ENCODE results near the gene TMEM9. TPM values are rescaled to one million over a fixed set of nuclear protein-coding genes. Genes with fewer than 3 reads are reported as not detected.

Gene TMEM9
- total and polyA plus RNA-seq, 10 of the 15 experiments (the other 5 are each of a cell fraction or from before 2014, with no cell fraction given): 7.2 to 46.1 (median 17.3) TPM

DNA sequence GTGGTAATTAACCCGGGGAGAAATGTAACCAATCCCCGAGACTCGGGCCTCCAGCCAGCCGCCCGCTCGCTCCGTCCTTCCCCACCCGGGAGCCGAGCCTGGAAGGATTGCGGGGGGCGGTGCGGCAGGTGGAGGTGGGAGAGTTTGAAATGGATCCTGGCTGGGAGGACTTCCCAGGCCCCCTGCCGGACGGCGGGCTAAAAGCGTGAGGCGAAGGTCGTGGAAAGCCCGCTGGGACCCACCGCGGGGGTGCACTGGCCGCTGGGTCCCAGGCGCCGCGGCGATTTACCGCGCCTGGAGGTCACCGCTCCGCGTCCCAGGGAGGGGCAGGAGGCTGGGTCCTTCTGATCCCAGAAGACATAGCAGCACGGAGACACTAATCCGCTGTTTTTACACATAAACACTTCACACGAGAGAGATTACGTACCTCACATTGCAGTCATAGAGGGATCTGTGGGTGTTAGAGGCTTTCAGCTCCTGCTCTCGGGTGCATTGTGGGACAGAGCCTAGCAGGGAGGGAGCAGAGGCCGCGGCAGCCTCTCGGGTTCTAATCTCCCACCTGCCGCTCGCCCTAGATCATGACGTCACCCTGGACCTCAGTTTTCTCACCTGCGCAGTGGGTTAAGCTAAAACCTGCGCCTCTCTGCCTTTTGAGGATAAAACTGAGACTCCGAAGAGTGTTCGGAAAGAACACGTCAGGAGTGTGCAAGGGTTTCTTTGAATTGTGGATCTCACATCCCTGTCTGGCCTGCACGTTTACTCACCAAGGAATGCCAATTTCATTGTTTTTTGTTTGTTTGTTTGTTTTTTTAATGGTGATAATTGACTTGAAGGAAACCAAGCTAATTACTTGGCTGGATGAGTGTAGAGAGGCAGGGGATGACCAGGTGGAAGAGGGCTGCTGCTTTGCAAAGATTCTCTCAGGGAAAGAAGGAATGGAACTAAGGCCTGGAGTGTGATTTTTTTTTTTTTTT, 17.1 kb upstream of the TMEM9 start (continued):
- TF ChIP-seq, protein P1, sequence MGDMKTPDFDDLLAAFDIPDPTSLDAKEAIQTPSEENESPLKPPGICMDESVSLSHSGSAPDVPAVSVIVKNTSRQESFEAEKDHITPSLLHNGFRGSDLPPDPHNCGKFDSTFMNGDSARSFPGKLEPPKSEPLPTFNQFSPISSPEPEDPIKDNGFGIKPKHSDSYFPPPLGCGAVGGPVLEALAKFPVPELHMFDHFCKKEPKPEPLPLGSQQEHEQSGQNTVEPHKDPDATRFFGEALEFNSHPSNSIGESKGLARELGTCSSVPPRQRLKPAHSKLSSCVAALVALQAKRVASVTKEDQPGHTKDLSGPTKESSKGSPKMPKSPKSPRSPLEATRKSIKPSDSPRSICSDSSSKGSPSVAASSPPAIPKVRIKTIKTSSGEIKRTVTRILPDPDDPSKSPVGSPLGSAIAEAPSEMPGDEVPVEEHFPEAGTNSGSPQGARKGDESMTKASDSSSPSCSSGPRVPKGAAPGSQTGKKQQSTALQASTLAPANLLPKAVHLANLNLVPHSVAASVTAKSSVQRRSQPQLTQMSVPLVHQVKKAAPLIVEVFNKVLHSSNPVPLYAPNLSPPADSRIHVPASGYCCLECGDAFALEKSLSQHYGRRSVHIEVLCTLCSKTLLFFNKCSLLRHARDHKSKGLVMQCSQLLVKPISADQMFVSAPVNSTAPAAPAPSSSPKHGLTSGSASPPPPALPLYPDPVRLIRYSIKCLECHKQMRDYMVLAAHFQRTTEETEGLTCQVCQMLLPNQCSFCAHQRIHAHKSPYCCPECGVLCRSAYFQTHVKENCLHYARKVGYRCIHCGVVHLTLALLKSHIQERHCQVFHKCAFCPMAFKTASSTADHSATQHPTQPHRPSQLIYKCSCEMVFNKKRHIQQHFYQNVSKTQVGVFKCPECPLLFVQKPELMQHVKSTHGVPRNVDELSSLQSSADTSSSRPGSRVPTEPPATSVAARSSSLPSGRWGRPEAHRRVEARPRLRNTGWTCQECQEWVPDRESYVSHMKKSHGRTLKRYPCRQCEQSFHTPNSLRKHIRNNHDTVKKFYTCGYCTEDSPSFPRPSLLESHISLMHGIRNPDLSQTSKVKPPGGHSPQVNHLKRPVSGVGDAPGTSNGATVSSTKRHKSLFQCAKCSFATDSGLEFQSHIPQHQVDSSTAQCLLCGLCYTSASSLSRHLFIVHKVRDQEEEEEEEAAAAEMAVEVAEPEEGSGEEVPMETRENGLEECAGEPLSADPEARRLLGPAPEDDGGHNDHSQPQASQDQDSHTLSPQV (IDR thresholded peaks at IDR 0.05): no peak
- TF ChIP-seq ZNF274 (IDR thresholded peaks at IDR 0.05; ENCODE audit: insufficient read depth, insufficient read length) (no peak), SREBF1 (IDR thresholded peaks at IDR 0.05; ENCODE audit: low read length) (no peak), ZNF24 (IDR thresholded peaks at IDR 0.05) (no peak)
- TF ChIP-seq, protein P2, sequence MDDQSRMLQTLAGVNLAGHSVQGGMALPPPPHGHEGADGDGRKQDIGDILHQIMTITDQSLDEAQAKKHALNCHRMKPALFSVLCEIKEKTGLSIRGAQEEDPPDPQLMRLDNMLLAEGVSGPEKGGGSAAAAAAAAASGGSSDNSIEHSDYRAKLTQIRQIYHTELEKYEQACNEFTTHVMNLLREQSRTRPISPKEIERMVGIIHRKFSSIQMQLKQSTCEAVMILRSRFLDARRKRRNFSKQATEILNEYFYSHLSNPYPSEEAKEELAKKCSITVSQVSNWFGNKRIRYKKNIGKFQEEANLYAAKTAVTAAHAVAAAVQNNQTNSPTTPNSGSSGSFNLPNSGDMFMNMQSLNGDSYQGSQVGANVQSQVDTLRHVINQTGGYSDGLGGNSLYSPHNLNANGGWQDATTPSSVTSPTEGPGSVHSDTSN (IDR thresholded peaks at IDR 0.05; ENCODE audit: insufficient replicate concordance, low read depth, low read length): no peak
- TF ChIP-seq, protein P3, sequence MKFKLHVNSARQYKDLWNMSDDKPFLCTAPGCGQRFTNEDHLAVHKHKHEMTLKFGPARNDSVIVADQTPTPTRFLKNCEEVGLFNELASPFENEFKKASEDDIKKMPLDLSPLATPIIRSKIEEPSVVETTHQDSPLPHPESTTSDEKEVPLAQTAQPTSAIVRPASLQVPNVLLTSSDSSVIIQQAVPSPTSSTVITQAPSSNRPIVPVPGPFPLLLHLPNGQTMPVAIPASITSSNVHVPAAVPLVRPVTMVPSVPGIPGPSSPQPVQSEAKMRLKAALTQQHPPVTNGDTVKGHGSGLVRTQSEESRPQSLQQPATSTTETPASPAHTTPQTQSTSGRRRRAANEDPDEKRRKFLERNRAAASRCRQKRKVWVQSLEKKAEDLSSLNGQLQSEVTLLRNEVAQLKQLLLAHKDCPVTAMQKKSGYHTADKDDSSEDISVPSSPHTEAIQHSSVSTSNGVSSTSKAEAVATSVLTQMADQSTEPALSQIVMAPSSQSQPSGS (IDR thresholded peaks at IDR 0.05; ENCODE audit: low read length): peak; percentile 73
- TF ChIP-seq, protein P4, sequence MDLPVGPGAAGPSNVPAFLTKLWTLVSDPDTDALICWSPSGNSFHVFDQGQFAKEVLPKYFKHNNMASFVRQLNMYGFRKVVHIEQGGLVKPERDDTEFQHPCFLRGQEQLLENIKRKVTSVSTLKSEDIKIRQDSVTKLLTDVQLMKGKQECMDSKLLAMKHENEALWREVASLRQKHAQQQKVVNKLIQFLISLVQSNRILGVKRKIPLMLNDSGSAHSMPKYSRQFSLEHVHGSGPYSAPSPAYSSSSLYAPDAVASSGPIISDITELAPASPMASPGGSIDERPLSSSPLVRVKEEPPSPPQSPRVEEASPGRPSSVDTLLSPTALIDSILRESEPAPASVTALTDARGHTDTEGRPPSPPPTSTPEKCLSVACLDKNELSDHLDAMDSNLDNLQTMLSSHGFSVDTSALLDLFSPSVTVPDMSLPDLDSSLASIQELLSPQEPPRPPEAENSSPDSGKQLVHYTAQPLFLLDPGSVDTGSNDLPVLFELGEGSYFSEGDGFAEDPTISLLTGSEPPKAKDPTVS (IDR thresholded peaks at IDR 0.05; ENCODE audit: low read depth, low read length): no peak
- TF ChIP-seq, protein P5, sequence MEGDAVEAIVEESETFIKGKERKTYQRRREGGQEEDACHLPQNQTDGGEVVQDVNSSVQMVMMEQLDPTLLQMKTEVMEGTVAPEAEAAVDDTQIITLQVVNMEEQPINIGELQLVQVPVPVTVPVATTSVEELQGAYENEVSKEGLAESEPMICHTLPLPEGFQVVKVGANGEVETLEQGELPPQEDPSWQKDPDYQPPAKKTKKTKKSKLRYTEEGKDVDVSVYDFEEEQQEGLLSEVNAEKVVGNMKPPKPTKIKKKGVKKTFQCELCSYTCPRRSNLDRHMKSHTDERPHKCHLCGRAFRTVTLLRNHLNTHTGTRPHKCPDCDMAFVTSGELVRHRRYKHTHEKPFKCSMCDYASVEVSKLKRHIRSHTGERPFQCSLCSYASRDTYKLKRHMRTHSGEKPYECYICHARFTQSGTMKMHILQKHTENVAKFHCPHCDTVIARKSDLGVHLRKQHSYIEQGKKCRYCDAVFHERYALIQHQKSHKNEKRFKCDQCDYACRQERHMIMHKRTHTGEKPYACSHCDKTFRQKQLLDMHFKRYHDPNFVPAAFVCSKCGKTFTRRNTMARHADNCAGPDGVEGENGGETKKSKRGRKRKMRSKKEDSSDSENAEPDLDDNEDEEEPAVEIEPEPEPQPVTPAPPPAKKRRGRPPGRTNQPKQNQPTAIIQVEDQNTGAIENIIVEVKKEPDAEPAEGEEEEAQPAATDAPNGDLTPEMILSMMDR (IDR thresholded peaks at IDR 0.05 in 2 of 3, conservative IDR thresholded peaks at IDR 0.05 in 1 of 3; ENCODE audit: control insufficient read depth in 2 of 3, extremely low read depth in 1 of 3, insufficient read depth in 1 of 3, low read depth in 3 of 3, low read length in 3 of 3): peak; percentile 25 to 46 (median 31); a peak in 4 of 6 replicates
- TF ChIP-seq, protein P6, sequence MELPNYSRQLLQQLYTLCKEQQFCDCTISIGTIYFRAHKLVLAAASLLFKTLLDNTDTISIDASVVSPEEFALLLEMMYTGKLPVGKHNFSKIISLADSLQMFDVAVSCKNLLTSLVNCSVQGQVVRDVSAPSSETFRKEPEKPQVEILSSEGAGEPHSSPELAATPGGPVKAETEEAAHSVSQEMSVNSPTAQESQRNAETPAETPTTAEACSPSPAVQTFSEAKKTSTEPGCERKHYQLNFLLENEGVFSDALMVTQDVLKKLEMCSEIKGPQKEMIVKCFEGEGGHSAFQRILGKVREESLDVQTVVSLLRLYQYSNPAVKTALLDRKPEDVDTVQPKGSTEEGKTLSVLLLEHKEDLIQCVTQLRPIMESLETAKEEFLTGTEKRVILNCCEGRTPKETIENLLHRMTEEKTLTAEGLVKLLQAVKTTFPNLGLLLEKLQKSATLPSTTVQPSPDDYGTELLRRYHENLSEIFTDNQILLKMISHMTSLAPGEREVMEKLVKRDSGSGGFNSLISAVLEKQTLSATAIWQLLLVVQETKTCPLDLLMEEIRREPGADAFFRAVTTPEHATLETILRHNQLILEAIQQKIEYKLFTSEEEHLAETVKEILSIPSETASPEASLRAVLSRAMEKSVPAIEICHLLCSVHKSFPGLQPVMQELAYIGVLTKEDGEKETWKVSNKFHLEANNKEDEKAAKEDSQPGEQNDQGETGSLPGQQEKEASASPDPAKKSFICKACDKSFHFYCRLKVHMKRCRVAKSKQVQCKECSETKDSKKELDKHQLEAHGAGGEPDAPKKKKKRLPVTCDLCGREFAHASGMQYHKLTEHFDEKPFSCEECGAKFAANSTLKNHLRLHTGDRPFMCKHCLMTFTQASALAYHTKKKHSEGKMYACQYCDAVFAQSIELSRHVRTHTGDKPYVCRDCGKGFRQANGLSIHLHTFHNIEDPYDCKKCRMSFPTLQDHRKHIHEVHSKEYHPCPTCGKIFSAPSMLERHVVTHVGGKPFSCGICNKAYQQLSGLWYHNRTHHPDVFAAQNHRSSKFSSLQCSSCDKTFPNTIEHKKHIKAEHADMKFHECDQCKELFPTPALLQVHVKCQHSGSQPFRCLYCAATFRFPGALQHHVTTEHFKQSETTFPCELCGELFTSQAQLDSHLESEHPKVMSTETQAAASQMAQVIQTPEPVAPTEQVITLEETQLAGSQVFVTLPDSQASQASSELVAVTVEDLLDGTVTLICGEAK (IDR thresholded peaks at IDR 0.05; ENCODE audit: borderline replicate concordance): no peak; the same call in 1 of the 2 replicates
- TF ChIP-seq, protein P7, sequence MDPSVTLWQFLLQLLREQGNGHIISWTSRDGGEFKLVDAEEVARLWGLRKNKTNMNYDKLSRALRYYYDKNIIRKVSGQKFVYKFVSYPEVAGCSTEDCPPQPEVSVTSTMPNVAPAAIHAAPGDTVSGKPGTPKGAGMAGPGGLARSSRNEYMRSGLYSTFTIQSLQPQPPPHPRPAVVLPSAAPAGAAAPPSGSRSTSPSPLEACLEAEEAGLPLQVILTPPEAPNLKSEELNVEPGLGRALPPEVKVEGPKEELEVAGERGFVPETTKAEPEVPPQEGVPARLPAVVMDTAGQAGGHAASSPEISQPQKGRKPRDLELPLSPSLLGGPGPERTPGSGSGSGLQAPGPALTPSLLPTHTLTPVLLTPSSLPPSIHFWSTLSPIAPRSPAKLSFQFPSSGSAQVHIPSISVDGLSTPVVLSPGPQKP (IDR thresholded peaks at IDR 0.05; ENCODE audit: low read depth, low read length): no peak

Data from GM12878 (cell line).